GM10266 (cell line): ENCODE data around the gene DDX56.
"Not testable (repeated sequence)": the region's sequence is repeated elsewhere in the genome, so short reads cannot be mapped to it uniquely, and the experiment has no call there.

Source experiments
- DNase-seq: peaks from one replicate; pipeline ENCODE4 v3.0.0; 2012; ENCODE audit errors: extremely low spot score
- TF ChIP-seq, protein P1 (sequence below): IDR thresholded peaks from 2 replicates; pipeline ENCODE4 v1.5.1; 2012; ENCODE audit warnings: mild to moderate bottlenecking, low read depth; ENCODE audit not compliant: control insufficient read depth, insufficient read depth; ENCODE audit errors: missing control alignments

The DDX56 gene

DNA sequence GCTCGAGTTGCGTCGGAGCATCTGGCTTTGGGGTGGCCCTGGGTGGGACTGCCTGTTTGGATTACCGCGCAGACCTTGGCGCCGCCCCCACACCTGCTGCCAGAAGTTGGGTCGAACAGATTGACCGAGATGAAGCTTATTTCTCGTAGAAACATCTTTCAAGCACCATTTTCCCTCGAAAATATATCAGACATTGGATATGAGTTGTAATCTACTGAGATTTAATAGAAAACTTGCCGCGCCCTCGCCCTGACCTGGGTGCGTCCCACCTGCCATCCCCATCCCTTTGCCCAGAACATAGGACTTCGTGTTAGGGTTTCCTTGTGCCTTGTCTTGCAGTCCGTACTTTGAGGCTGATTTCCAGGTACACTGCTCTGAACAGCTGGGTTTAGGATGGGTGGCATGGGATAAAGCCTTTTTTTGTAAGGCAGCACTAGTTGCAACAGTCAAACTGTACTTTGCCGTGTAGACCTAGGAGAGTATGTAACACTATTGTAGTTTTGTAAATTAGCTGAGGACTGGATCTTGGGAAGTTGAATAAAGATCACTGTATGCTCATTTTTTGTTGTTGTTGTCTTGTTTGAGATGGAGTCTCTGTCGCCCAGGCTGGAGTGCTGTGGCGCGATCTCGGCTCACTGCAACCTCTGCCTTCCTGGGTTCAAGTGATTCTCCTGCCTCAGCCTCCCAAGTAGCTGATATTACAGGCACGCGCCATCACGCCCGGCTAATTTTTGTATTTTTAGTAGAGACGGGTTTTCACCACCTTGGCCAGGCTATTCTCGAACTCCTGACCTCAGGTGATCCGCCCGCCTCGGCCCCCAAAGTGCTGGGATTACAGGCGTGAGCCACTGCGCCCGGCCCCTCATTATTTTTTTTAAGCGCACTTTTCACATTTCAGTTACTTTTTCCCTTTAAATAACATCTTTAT lies 33.7 kb upstream of the DDX56 start:
- TF ChIP-seq, protein P1, sequence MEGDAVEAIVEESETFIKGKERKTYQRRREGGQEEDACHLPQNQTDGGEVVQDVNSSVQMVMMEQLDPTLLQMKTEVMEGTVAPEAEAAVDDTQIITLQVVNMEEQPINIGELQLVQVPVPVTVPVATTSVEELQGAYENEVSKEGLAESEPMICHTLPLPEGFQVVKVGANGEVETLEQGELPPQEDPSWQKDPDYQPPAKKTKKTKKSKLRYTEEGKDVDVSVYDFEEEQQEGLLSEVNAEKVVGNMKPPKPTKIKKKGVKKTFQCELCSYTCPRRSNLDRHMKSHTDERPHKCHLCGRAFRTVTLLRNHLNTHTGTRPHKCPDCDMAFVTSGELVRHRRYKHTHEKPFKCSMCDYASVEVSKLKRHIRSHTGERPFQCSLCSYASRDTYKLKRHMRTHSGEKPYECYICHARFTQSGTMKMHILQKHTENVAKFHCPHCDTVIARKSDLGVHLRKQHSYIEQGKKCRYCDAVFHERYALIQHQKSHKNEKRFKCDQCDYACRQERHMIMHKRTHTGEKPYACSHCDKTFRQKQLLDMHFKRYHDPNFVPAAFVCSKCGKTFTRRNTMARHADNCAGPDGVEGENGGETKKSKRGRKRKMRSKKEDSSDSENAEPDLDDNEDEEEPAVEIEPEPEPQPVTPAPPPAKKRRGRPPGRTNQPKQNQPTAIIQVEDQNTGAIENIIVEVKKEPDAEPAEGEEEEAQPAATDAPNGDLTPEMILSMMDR, result no peak
- peak; percentile 14 for DNase-seq

DNA sequence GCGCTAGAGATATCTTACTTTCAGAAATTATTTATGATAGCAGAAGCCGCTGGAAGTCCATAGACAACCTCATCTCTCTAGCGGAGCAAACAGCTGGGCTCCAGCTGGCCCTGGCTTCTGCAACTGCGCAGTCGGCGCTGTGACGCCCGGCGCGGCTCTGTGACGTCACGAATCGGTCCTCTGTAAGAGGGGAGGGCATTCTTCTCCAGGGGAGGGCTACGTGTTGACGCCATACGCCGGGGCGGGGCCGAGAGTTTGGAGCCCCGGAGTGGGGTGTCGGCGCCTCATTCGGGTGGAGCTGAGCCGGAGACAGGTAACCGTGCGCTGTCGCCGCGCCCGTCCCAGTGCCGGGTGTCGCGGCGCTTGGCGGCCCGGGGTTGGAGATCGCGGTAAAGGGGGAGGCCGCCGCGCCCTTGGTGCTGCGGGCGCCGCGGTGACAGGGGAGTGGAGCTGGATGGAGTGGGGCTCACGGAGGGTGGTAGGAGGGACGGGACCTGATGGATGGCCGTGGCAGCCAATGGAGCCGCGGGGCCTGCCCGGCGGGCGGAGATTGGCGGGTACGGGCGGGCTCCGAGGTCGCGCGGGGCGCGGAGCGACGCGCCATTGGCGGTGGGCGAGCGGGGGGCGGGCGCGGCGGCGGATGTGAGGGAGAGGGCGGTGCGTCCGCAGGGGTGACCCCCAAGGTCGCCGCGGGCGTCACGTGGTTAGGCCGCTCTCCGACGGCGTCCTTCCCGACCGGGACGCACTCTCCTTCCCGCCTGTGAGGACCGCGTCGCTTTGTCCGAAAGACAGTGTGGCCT lies 32.8 kb upstream of the DDX56 start, which contains the start of gene OGDH:
Gene OGDH, plus strand, starts transcription at position 287 of the 800 bp plus-strand sequence. CDS start 17,717 bp downstream, outside the sequence.
- peak; percentile 98 for DNase-seq
- TF ChIP-seq, protein P1, result no peak

DNA sequence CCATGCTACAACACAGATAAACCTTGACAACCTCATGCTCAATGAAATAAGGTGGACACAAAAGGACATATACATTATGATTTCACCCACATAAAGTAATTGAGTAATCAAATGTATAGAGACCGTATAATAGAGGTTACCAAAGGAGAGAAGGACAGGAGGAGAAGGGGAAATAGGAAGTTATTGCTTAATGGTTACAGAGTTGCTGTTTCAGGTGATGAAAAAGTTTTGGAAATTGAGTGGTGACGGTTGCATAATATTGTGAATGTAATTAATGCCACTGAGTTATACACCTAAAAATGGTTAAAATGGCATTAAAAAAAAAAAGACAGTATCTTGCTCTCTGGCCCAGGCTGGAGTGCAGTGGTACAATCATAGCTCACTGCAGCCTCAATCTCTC lies 31.2 kb upstream of the DDX56 start:
- TF ChIP-seq, protein P1, result no peak
- no peak for DNase-seq

DNA sequence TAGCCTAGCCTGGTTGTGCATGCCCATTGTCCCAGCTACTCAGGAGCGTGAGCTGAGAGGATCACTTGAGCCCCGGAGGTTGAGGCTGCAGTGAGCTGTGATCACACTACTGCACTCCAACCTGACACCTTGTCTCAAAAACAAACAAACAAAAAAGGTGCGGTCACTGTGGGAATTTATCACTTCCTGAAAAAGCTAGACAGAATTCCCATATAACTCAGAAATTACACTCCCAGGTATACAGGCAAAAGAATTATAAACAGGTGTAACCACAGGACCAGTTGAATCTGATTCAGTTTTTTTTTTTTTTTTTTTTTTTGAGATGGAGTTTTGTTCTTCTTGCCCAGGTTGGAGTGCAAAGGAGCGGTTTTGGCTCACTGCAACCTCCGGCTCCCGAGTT lies 29.5 kb upstream of the DDX56 start:
- DNase-seq, result no peak
- TF ChIP-seq, protein P1, result no peak

DNA sequence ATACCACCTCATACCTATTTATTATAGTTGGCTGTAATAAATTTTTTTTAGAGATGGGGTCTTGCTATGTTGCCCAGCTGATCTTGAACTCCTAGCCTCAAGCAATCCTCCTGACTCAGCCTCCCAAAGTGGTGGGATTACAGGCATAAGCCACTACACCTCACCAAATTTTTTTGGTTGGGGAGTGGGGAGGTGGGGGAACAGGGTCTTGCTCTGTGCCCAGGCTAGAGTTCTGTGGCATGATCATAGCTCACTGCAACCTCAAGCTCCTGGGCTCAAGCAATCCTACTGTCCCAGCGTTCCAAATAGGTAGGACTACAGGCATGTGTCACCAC lies 28.8 kb upstream of the DDX56 start:
- no peak for DNase-seq
- TF ChIP-seq, protein P1, result no peak

DNA sequence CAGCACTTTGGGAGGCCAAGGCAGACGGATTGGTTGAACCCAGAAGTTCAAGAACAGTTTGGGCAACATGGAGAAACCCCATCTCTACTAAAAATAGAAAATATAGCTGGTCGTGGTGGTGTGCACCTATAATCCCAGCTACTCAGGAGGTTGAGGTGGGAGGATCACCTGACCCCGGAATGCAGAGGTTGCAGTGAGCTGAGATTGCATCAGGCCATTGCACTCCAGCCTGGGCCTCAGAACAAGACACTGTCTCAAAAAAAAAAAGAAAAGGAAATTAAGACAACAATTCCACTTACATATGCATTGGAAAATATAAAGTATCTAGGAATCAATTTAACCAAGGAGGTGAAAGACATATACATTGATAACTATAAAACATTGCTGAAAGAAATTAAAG lies 25.5 kb upstream of the DDX56 start:
- TF ChIP-seq, protein P1, result no peak
- no peak for DNase-seq

DNA sequence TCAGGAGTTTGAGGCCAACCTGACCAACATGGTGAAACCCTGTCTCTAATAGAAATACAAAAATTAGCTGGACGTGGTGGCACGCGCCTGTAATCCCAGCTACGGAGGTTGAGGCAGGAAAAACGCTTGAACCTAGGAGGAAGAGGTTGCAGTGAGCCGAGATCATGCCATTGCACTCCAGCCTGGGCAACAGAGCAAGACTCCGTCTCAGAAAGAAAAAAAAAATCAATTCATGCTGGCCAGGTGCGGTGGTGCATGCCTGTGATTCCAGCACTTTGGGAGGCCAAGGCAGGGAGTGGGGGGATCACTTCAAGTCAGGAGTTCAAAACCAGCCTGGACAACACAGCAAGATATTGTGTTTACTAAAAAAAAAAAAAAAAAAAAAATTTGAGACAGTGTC lies 23.5 kb upstream of the DDX56 start:
- not testable (repeated sequence) for DNase-seq
